ENCODE data around the gene TELO2. TPM values are rescaled to one million over a fixed set of nuclear protein-coding genes. Genes with fewer than 3 reads are reported as not detected.

Gene TELO2
- total and polyA plus RNA-seq, 2 donors (not counting 3 experiments of a cell fraction or from before 2014, with no cell fraction given), result 30.7 to 61.6 TPM

GRCh38 chr16:1461146-1461545 lies 32.0 kb upstream of the TELO2 start:
- H3K4me2 ChIP-seq (ENCODE audit: insufficient read depth, low read length), result no peak overlapping the region
- H4K20me1 ChIP-seq (replicated peaks; ENCODE audit: control insufficient read depth, extremely low read depth, insufficient read depth, low read length), result no peaks in the 10 kb centered on the region
- no peak for DNase-seq (ENCODE audit: low read depth, low spot score)
- dilution Hi-C loops (cut with MboI; ENCODE audit: extremely low pct_ligation_motif_present, low sequenced_read_pairs) (no loop called here), intact Hi-C loops (cut with micrococcal nuclease) (no loop called here)
- H3K27me3 ChIP-seq (ENCODE audit: control insufficient read depth in 2 of 2, insufficient read depth in 2 of 2, low read length in 2 of 2), result no peaks in the 10 kb centered on the region
- no peak for FAIRE-seq
- H3K4me1 ChIP-seq (ENCODE audit: control insufficient read depth, extremely low read depth, insufficient read depth, low read length), result no peaks in the 10 kb centered on the region
- BruUV-seq (replicated peaks), result no TSS peak
- POLR2A ChIA-PET, result no interaction called here
- H3K36me3 ChIP-seq (ENCODE audit: control insufficient read depth in 2 of 2, extremely low read depth in 1 of 2, insufficient read depth in 2 of 2, low read length in 2 of 2), result peaks cover 0 to 31% of the 10 kb centered on the region in 2 experiments
- H2AFZ ChIP-seq (ENCODE audit: low read depth, low read length), result no peak overlapping the region
- no peak overlapping the region for H3K9ac ChIP-seq (replicated peaks; ENCODE audit: extremely low read depth, insufficient read depth, low read length)
- no peak overlapping the region for H3K4me3 ChIP-seq (replicated peaks in 1 of 3; ENCODE audit: insufficient read depth in 1 of 3, low read depth in 1 of 3, low read length in 3 of 3)
- H3K9me3 ChIP-seq (replicated peaks; ENCODE audit: control insufficient read depth, insufficient read depth, low read length), result no peaks in the 10 kb centered on the region
- no peaks in the 10 kb centered on the region for H3K9me1 ChIP-seq (replicated peaks; ENCODE audit: control insufficient read depth, extremely low read depth, insufficient read depth, low read length)
- CTCF ChIA-PET, result no interaction called here
- no peak overlapping the region for H3K27ac ChIP-seq (ENCODE audit: insufficient read depth, low read depth, low read length)
- H3K79me2 ChIP-seq (ENCODE audit: control insufficient read depth, insufficient read depth, low read length), result no peaks in the 10 kb centered on the region
- TF ChIP-seq GATA2 (IDR thresholded peaks at IDR 0.05; ENCODE audit: insufficient read depth, insufficient read length, low read depth, low read length) (no peak), MYC (IDR thresholded peaks at IDR 0.05; ENCODE audit: low read depth, low read length) (no peak), FOS (IDR thresholded peaks at IDR 0.05; ENCODE audit: borderline replicate concordance, insufficient read depth, low read length) (no peak), CTCF (IDR thresholded peaks at IDR 0.05; ENCODE audit: extremely low read depth in 1 of 2, insufficient read depth in 1 of 2, low read depth in 1 of 2, low read length in 2 of 2) (no peak), EZH2 (IDR thresholded peaks at IDR 0.05; ENCODE audit: borderline replicate concordance, low read depth, low read length, severe bottlenecking) (no peak), POLR2A (IDR thresholded peaks at IDR 0.05; ENCODE audit: low read depth, low read length) (no peak), JUN (IDR thresholded peaks at IDR 0.05; ENCODE audit: borderline replicate concordance, insufficient read depth, insufficient read length, low read depth) (no peak), POLR2AphosphoS5 (IDR thresholded peaks at IDR 0.05; ENCODE audit: insufficient read depth, low read depth, low read length) (no peak)
- TF ChIP-seq, protein P1, sequence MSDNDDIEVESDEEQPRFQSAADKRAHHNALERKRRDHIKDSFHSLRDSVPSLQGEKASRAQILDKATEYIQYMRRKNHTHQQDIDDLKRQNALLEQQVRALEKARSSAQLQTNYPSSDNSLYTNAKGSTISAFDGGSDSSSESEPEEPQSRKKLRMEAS (IDR thresholded peaks at IDR 0.05; ENCODE audit: insufficient read depth, insufficient read length), result no peak

Measured in endothelial cell of umbilical vein (primary cell).